Measurements from ENCODE around the gene FCER2.

Gene FCER2

GRCh38 chr19:7670790-7671189 lies 31.1 kb downstream of the FCER2 start:
- TF ChIP-seq CTCF (IDR thresholded peaks at IDR 0.05; ENCODE audit: insufficient read depth, low read depth, low read length, missing control alignments) = no peak
- no peak overlapping the region for H3K4me3 ChIP-seq (ENCODE audit: low read depth, low read length)
- DNase-seq (ENCODE audit: low read depth) = no peak

DNA sequence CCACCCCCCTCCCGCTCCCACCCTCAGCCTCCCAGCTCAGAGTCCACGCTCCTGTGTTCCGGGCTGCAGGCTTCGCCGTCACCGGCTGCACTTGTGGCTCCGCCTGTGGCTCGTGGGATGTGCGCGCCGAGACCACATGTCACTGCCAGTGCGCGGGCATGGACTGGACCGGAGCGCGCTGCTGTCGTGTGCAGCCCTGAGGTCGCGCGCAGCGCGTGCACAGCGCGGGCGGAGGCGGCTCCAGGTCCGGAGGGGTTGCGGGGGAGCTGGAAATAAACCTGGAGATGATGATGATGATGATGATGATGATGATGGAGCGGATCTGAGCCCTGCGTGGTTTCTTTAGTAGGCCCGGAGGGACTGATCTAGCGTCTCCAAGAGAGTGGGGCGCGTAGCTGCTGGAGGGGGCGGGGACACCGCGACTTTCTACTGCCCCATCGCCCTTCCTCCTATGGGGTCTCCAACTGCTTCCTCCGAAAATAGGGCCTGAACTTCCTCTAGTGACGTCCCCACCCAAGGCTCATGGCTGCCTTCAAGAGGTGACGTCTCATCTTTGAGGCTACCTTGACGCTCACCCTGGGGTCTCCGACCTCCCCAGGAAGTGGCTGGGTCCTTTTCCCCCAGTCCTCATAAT lies 31.7 kb downstream of the FCER2 start:
- H3K4me3 ChIP-seq (ENCODE audit: low read depth, low read length) = peak overlapping the region; percentile 15; the same call in 1 of the 2 replicates
- DNase-seq (ENCODE audit: low read depth) = no peak

GRCh38 chr19:7669641-7670040 lies 32.3 kb downstream of the FCER2 start:
- H3K4me3 ChIP-seq (ENCODE audit: low read depth, low read length) = no peak overlapping the region

More for the DNA sequence above, 31.7 kb downstream of the FCER2 start:
- no peak for TF ChIP-seq CTCF (IDR thresholded peaks at IDR 0.05; ENCODE audit: insufficient read depth, low read depth, low read length, missing control alignments)

DNA sequence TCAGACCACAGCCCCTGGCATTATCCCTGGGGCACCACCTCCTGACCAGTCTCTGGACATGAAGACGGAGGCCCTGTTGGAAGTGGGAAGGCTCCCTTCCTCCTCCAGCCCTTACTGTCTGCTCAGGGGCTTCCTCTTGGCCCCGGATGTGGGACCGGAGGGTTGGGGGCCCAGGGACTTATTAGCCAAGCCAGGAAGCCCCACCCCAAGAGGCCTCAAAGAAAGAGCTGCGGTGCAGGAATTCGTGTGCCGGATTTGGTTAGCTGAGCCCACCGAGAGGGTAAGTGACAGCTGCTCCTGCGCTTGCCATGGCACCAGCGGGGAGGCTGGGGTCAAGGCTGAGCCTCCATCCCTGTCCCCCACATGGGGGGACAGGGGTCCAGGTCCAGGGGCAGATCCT lies 33.1 kb downstream of the FCER2 start, which contains the start of gene RETN:
TSS of gene RETN (plus strand) at position 208 of the 400 bp plus-strand sequence. CDS start 278 bp downstream, outside the sequence.
- H3K4me3 ChIP-seq (ENCODE audit: low read depth, low read length) = no peak within 1 kb of the TSS
- no peak for DNase-seq (ENCODE audit: low read depth)
- no peak for TF ChIP-seq CTCF (IDR thresholded peaks at IDR 0.05; ENCODE audit: insufficient read depth, low read depth, low read length, missing control alignments)

More at GRCh38 chr19:7669641-7670040, 32.3 kb downstream of the FCER2 start:
- TF ChIP-seq CTCF (IDR thresholded peaks at IDR 0.05; ENCODE audit: insufficient read depth, low read depth, low read length, missing control alignments) = no peak
- DNase-seq (ENCODE audit: low read depth) = no peak

DNA sequence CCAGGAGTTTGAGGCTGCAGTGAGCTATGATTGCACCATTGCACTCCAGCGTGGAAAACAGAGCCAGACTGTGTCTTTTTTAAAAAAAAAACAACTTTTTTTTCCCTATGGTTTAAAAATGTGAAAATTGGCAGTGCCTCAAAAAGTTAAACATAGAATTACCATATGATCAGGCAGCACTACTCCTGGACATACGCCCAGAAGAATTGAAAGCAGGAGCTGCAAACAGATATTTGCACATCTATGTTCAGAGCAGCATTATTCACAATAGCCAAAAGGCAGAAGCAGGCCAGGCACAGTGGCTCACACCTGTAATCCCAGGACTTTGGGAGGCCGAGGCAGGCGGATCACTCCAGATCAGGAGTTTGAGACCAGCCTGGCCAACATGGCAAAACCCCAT lies 36.9 kb downstream of the FCER2 start:
- H3K4me3 ChIP-seq (ENCODE audit: low read depth, low read length) = no peak overlapping the region
- DNase-seq (ENCODE audit: low read depth) = no peak
- TF ChIP-seq CTCF (IDR thresholded peaks at IDR 0.05; ENCODE audit: insufficient read depth, low read depth, low read length, missing control alignments) = no peak

DNA sequence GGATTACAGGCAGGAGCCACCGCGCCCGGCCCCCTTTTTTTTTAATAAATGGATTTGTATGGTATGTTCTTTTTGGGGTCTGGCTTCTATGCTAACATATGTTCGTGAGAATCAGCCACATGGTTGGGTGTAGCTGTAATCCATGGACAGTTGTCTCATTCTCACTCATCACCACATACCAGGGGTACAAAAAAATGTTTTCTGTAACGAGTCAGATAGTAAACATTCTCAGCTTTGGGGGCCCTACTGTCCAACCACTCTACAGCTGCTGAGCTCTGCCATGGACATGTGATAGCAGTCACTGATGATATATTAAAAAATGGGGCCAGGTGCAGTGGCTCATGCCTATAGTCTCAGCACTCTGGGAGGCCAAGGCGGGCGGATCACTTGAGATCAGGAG lies 38.2 kb downstream of the FCER2 start:
- H3K4me3 ChIP-seq (ENCODE audit: low read depth, low read length) = no peak overlapping the region
- TF ChIP-seq CTCF (IDR thresholded peaks at IDR 0.05; ENCODE audit: insufficient read depth, low read depth, low read length, missing control alignments) = no peak
- DNase-seq (ENCODE audit: low read depth) = no peak

DNA sequence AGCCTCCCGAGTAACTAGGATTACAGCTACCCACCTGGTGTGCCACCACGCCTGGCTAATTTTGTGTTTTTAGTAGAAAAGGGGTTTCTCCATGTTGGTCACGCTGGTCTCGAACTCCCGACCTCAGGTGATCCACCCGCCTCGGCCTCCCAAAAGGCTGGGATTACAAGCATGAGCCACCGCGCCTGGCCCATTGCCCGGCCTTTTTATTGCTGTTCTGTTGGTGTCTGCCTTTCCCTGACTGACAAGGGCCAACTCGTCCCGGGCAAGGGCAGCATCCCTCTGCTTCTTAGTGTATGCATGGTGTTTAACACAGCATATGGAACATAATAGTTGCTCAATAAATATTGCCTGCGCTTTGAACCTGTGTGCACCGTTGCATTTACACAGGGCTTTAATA lies 39.3 kb downstream of the FCER2 start:
- H3K4me3 ChIP-seq (ENCODE audit: low read depth, low read length) = no peak overlapping the region
- DNase-seq (ENCODE audit: low read depth) = no peak
- no peak for TF ChIP-seq CTCF (IDR thresholded peaks at IDR 0.05; ENCODE audit: insufficient read depth, low read depth, low read length, missing control alignments)

All from GM12865 (cell line).